OCI-LY3 (cell line): Measurements from ENCODE around the gene DNAJC1.

ENCODE experiments used
- CTCF ChIP-seq: fragments of 200-600, 300-600 bp; sonication (generic); IDR thresholded peaks from 2 replicates; pipeline ENCODE4 v1.5.1; 2014; ENCODE audit warnings: antibody characterized with exemption, low read length, low read depth
- EZH2phosphoT487 ChIP-seq: fragments of 200-600 bp; shearing (Covaris generic); IDR thresholded peaks from 2 replicates; pipeline ENCODE4 v1.6.1; 2018; ENCODE audit warnings: antibody characterized with exemption, mixed run types, low read depth

GRCh38 chr10:21750424-21750823, 253.1 kb downstream of the DNAJC1 start:
- TF ChIP-seq CTCF (no peak), EZH2phosphoT487 (no peak)
